HG03571 (cell line): Measurements from ENCODE around the gene DTNBP1.
A peak's percentile ranks its signal among the peaks of the same experiment; 100 is the strongest.

Source experiments
- ATAC-seq: cut with Tn5 transposase; IDR thresholded peaks from one replicate; pipeline ENCODE4 v1.9.1; 2021; ENCODE audit not compliant: unreplicated experiment

Gene DTNBP1

DNA sequence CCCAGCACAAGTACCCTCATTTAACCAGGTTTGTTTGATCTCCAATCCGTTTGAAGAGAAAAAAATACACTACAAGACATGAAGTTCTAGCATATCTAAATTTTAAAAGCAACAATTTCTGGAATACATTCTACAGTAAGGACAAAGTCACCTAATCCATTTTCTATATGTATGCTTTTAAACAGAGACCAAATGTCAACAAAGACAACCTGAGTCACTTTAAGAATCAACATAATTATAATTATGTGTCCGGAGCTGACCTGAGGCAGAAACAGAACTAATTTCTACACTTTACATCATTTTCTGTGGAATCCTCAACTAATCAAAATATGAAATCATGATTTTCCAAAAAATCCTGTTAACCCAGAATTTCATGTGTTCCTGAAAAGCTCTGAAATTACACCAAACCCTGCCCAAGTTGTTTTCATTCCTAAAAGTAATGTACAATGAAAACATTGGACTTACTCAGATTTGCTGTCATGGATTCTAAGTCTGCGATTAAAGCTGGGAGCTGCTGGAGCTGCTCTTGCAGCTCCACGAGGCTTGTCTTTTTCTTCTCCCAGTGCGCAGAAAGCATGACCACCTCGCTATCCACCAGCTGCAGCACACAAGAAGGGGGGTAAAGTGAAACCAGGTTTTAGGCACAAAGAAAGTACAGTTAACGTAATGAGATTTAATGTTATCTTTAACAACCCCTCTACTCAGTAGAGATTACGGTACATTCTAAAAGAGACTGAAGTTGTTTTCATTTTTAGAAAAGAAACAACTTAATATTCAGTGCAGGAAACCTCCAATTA is 35.8 kb downstream of the DTNBP1 start:
- no peak for ATAC-seq

DNA sequence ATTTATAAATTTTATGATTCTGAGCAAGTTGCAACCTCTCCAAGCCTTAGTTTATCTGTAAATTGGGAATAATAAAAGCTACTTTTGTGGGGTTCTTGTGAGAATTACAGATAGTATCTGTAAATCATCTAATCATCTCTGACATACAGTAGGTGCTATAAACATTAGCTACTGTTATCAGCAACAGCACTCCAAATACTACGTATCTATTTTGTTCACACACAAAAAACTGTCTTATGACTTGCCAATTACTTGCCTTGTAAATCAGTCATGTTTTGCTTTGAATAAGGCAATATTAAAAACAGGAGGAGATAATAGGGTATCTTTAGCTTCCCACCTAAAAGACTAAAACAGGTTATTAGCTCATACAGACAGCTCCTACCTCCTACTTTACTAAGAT is 36.7 kb downstream of the DTNBP1 start:
- ATAC-seq = no peak

DNA sequence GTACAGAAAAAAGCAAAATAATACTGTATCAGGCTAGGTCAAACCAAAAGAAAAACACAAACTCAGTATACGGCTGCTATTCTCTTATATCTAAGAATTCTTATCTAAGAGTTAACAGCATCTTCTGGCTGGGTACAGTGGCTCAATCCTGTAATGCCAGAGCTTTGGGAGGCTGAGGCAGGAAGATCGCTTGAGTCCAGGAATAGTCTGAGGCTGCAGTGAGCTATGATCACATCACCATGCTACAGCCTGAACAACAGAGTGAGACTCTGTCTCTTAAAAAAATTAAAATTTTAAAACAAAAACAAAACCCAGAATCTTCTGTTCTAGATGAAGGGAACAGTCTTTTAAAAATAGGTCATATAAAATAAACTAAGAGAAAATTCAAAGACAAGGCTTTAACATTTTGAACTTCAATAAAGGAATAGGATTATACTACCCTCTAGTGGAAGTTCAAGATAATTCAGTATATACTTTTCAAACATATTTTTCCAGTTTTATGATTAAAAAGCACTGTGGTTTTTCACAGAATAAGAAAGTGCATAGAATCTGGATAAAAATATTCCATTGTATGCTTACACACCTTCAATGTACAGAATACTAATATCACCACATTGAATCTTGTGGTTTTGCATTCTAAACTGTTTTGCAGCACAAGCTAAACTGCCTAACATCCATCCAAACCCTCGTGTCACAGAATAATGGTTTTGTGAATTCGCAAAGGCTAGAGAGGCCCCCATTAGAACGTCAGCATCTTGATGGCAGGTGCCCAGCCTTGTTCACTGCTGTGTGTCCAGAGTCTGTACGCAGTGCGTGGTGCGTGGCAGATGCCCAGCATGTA is 39.3 kb downstream of the DTNBP1 start:
- ATAC-seq = no peak

DNA sequence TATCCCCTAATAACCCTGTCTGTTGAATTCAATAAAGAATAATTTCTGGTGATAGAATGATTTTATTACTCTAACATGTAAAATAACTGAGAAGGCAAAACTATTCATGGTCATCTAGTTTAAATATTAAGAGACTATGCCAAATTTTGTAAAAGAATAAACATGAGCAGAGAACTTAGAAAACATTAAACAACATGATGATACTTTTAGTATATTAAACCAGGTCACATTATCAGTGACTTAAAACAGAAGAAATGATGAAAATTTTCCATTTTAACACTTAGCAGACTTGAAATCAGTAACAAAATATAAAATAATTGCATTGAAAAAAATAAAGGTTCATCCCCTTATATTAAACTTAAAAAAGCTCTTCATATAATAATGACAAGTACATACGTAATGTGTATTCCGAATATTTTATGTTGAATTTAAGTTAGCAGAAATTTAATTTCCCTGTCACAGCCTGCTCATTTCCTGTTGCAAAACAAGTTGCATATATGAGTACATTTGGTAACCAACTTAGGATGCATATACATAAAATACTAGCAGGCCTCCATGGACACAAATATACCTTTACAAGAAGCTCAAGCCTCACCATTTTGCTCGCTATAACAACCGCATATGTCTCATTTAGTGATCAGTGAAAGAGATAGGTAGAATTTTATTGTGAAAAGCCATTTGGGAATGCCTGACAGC is 40.6 kb downstream of the DTNBP1 start:
- ATAC-seq = no peak

DNA sequence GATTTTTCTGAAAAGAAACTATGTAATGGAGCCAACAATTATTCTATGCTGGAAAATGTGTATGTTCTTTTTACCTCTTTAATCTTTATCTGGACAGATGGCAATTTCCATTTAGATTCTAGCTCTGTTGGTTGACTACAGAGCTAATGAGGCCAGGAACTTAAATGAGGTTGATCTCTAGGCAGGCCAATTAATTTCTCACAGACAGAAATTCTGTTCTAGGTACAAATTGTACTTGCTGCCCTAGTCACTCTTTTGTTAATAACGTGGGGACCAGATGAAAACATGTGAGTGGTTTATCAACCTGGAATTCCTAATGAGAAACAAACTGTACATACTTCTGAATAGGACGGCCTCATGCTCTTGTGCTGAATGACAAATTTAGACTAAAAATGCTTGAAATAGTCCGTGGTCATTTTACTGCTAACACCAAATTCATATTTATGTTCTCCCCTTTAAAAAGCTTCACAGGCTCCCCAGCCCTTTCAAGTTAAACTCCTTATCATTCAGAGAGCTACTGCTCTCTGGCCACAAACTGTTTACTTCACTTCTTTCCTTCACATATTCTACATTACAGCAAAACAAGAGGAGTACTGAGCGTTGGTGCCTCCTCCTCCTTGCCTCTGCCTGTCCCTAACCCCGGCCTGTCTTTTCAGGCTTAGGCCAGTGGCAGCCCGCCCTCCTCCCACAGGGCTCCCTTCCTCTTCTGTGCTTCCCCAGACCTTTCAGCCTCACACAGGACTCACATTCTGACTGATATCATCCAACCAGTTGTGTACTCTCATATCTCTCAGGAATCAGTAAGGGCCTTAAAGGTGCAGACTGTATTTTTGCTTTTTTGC is 41.4 kb downstream of the DTNBP1 start:
- peak; percentile 86 for ATAC-seq

DNA sequence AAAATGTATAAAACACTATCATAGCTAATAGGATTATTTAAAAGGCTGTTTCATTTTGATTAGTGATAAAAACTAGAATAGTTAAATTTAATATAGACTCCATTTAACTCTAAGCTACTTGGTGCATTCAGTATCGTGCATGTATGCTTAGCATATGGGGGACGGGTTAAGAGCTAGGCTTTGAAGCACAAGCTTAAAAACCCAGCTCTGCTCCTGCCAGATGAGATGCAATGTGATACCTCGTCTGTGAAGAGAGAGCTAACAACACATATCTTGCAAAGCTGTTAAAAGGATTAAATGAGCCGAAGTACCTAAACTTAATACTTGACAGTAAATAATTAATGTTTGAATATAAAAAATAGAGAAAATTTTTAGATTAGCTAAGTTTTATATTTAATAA is 42.2 kb downstream of the DTNBP1 start:
- ATAC-seq = no peak

DNA sequence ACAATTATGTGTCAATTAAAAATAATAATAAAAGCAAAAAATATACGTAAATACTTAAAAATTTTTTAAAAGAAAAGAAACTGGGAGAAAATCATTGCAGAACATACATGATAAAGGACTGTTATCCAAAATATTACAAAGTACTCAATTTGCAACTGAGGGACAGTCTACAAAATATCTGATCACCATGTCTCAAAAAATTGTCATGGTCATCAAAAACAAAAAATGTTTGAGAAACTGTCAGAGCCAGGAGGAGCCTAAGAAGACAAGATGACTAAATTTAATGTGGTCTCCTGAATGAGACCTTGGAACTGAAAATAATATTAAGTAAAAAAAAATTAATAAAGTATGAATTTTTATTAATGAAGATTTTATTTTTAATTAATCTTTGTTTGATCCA is 43.5 kb downstream of the DTNBP1 start:
- no peak for ATAC-seq

DNA sequence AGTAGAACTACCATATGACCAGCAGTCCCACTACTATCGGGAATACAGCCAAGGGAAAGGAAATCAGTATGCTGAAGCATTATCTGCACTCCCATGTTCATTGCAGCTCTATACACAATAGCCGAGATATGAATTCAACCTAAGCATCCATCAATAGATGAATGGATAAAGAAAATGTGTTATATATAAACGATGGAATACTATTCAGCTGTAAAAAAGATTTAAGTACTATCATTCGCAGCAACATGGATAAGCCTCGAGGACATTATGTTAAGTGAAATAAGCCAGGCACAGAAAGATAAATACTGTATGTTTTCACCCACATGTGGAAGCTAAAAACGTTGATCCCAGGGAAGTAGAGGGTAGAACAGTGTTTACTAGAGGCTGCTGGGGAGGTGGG is 44.1 kb downstream of the DTNBP1 start:
- no peak for ATAC-seq

DNA sequence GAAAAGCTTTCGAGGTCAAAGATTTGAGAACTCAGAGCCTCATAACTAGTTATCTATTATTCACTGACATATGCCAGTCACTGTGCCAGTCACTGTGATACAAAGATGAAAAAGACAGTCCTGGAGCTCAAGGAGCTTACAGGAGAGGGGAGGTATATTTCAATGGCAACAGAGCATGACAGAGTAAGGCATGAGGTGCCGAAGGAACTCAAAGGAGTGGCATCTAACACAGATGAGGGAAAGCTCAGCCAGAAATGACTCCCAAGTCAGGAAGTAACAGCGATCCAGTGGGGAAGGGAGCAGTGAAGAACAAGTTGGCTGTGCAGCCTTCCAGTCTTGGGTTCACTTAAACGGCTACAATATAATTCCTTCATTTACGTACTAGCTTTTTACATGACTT is 46.6 kb downstream of the DTNBP1 start:
- ATAC-seq = no peak

DNA sequence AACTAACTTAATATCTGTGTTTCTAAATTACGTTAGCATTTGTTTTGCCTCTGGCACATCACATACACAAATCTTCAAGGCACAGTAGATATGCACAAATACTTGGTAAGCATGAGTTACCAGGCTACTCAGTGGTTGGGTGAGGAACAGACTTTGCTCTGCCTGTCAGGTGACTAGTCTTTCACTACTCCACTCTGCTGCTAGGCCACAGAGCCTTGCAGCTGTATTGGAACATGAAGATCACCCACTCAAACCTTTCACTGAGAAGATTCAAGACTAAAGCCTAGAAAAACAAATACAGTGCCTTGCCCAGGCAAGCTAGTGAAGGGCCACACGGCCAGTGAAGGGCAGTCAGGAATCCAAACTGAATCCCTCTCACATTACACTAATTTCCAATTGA is 47.0 kb downstream of the DTNBP1 start:
- ATAC-seq = no peak

DNA sequence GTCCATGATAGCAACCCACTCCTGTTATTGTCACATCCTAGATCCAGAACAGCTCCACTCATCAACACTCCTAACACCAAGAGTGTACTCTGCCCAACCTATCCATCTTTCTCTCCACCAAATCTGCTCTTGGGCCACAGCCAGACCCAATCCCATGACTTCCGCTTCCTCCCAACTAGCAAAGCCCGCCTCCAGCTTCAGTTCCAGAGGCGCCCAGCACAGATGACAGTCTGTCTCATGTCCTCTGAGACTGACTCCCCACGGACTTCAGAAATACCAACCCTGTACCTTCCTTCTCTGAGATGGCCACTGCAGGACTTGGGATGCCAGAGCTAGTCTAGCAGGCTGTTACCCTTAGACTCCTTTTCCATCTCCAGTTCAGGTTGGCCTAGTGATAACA is 48.6 kb downstream of the DTNBP1 start:
- no peak for ATAC-seq

DNA sequence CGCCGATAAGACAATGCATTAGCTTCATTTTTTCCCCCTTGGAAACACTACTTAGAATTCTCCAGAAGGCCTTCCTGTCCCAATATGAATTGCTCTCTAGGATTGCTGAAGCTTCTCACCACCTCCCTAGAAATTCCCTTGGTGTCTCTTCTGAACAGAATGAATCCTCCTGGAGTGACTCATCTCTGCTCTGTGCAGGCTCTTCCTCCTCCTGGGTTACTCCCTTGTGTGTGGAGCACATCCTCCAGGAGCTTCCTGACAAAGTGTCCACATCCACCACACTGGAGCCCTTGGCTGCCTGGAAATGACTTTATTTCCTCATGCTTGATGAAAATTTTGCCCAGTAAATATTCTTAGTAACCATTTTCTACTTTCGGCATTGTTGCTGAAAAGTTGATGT is 54.4 kb downstream of the DTNBP1 start:
- ATAC-seq = no peak

DNA sequence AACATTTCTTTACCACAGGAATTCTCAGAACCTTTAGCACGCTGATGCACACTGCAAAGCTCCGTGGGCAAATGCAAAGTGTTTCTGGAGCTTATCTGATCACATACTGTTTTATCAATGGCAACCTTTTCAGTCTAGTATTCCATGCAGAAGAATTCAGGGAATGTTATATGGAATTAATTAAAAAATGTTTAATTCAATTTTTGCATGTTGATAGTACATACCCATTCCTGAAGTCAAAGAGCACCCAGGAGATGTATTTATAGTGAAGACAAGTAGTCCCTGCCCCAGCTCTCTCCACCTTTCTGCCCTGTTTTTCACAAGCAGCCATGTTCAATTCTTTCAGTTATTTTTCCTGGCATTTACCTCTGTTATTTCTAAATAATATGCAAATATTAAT is 55.2 kb downstream of the DTNBP1 start:
- no peak for ATAC-seq

DNA sequence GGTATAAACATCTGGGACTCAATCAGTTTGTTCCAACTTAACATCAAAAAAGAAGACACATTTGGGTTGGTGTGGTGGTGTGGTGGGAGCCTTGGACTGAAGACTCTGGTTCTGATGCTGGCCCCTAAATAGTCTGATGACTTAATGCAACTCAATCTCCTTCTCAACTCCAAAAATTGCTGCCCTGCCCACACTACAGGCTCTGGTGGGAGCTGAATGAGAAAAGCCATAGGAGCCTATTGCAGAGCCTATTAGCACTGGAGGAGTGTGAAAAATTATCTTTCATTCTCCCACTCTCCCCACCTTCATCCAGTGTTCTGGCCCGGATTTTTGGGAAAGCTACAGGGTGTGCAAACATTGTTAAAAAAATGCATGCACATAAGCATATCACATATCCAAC is 56.5 kb downstream of the DTNBP1 start:
- no peak for ATAC-seq

DNA sequence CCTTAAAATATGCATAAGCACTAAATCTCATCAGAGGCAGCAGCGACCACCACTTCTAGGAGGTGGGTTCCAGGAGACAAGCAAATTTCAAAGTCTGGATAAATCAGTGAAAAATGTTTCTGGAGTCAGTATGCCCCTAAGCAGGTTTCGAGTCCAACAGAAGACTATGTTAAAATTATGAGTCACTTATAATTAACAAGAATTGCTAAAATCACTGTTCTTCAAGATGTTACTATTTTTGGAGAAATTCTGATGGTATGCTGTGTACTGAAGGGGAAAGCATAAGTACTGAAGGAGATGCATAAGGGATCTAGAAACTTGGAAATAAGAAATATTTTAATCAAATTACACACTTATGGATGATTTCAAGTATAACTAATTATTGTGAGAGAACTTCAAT is 58.0 kb downstream of the DTNBP1 start:
- ATAC-seq = no peak

DNA sequence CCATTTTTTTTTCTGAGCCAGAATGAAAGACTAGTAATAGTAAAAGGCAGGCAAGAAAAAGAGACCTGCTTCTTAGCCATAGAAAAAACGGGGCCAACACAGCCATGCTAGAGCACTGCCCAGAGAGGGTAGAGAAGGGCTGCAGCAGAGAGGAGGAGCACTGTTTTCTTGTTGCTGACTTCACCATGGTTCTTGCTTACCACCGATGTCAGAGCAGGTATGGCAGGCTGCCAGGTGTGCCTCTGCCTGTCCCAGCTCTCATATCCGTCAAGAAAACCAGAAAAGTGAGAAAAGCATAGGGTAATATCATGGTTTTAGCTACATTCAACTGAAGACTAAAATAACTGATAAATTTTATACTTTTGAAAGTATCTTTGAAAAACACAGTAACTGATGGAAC is 60.7 kb downstream of the DTNBP1 start:
- ATAC-seq = no peak

DNA sequence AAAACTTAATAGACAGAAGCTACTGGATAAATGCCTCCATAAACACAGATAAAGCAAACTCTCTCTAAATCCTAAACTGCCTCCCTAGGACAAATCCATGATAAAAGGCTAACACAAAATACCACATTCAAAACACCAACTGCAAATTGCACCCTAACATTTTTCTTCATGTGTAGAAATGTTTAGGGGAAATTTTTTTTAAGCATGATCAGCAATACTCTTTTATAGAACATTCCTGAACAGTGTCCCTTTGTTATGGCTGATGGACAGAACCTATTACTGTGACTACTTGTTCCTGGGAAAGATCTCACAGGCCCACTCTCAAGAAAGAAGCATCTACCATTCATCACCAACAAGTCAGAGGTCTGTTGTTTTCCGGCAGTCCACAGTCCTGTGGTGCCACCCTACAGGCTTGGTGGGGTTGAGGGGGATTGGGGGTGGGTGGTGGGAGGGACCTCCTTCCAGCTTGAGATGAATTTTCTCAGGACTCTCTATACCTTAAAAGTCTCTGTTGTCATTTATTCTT is 64.5 kb downstream of the DTNBP1 start:
- no peak for ATAC-seq

DNA sequence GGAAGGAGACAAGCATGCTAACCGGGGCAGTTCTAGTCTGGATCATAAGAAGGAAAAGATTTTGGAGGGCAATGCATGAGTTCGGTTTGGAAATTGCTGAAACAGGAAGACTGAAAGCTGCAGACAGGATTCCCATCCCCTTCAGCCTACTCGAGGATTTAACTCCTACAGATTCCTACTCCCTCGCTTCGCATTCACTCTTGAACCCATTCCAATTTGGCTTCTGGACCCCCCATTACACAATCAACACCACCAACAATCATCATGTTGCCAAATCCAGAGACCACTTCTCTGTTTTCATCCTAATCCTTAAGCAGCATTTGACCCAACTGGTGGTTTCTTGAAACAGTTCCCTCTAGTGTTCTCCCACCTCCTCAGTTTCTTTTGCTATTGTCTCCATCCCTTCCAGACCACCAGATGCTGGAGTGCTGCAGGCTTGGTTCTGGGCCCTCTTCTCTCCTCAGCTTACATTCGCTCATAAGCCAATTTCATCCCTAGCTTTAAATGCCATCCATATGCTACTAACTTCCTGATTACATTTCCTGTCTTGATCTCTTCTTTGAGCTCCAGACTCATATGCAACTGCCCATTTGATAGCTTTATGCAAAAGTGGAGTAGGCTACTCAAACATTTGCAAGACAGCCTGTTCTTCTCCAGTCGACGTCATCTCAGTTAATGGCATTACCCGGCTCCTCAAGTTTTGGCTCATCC is 66.5 kb downstream of the DTNBP1 start:
- no peak for ATAC-seq

DNA sequence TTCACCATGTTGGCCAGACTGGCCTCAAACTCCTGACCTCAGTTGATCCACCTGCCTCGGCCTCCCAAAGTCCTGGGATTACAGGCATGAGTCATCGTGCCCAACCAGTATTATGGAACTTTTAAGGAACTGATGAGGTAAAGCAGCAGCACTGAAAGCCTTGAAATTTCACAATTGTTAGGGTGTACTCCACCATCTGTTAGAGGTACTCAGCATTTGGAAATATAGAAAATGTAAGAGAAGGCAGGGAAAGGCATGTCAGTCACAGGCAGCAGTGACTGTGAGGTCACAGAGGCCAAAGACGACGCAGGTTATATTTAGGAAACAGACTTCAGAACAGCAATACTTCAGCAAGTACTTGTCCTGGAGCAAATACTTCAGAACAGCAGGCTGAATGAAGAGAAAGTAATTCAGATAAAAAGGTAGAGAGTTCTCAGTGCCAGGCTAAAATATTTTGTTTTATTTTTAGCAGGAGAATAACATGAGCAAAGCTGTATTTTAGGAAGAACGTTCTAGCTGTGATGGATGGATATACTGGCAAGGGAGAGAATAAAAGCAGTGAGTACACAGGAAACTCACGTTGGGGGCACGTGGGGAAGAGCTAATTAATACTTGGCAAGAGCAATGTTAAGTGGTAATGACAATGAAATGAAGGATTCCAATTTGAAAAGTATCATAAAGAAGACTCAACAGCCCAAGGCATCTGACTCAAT is 67.2 kb downstream of the DTNBP1 start:
- no peak for ATAC-seq
